ENCODE measurements around the gene CAB39.

DNA sequence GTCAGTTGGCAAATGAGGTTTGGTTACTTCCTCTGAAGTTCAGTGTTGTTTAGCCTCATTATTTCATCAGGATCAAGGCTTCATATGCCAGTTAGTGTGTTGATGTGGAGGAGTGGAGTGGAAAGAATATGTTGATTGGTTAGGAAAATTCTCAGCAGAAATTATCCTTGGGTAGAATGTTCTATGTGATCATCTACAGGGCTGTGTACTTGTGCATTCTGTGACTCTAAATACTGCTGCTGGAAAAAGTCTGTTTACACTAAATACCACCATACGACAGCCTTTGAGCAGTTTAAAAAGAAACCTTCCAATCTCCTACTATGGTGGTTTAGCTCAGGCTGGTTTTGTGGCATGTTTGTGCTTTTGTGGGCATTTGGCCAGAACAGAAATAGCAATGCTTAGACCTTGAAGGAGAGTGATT is 25.8 kb downstream of the CAB39 start:
- TF ChIP-seq POLR2A (IDR thresholded peaks at IDR 0.05): no peak
- TF ChIP-seq, protein P1, sequence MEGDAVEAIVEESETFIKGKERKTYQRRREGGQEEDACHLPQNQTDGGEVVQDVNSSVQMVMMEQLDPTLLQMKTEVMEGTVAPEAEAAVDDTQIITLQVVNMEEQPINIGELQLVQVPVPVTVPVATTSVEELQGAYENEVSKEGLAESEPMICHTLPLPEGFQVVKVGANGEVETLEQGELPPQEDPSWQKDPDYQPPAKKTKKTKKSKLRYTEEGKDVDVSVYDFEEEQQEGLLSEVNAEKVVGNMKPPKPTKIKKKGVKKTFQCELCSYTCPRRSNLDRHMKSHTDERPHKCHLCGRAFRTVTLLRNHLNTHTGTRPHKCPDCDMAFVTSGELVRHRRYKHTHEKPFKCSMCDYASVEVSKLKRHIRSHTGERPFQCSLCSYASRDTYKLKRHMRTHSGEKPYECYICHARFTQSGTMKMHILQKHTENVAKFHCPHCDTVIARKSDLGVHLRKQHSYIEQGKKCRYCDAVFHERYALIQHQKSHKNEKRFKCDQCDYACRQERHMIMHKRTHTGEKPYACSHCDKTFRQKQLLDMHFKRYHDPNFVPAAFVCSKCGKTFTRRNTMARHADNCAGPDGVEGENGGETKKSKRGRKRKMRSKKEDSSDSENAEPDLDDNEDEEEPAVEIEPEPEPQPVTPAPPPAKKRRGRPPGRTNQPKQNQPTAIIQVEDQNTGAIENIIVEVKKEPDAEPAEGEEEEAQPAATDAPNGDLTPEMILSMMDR (IDR thresholded peaks at IDR 0.05): no peak
